HepG2 (cell line): ENCODE measurements around the gene LSM3. TPM values are rescaled to one million over a fixed set of nuclear protein-coding genes. Genes with fewer than 3 reads are reported as not detected.

Experiments used
- ATAC-seq: fragments of 200-7000 bp; cut with Tn5 transposase; 3 replicates; pipeline ENCODE4 v1.9.1; 2020; ENCODE audit warnings: mild to moderate bottlenecking, moderate library complexity
- BruUV-seq: library from RNA; stranded (reverse); fragments of 400-500 nt; replicated peaks from 2 replicates; lab custom pipeline; 2021; lab: Mats Ljungman, UMichigan
- CTCF ChIA-PET: fragments of 300-600 bp; formaldehyde crosslinking; extraction: SDS; loops from one replicate; lab custom pipeline; 2021; ENCODE audit warnings: low total read pairs, inconsistent platforms, low intra/inter-chr PET ratio; lab: Yijun Ruan, JAX
- POLR2A ChIA-PET: fragments of 350-600 bp; sonication (Branson Sonifier 250); formaldehyde crosslinking; loops from one replicate; lab custom pipeline; 2020; ENCODE audit warnings: antibody characterized with exemption, inconsistent platforms; lab: Yijun Ruan, JAX
- DNase-seq: peaks from one replicate; pipeline ENCODE4 v3.0.0-alpha.2; 2015; ENCODE audit warnings: low spot score
- FAIRE-seq: peaks from 3 replicates; lab custom pipeline; 2011; peaks lifted over from hg19 to GRCh38; lab: Jason Lieb, UNC
- H2AFZ ChIP-seq: one replicate; pipeline ENCODE4 v1.6.1; 2011; ENCODE audit warnings: low read length, inconsistent platforms
- H3K27ac ChIP-seq: fragments of 300-600 bp; 3 replicates; pipeline ENCODE4 v1.8.0; 2011; ENCODE audit warnings: mixed run types, mild to moderate bottlenecking, mixed read lengths, low read length, inconsistent platforms; ENCODE audit not compliant: insufficient read depth; ENCODE audit errors: extremely low read length
- H3K27me3 ChIP-seq, 2 experiments: fragments of 200-600 bp in 1 of 2; 2 replicates in 1 of 2; 3 replicates in 1 of 2; pipeline versions ENCODE4 v1.6.0 to v1.8.0; 2011; ENCODE audit warnings: low read length in 2 of 2, mild to moderate bottlenecking in 2 of 2, moderate library complexity in 2 of 2, inconsistent platforms in 1 of 2; ENCODE audit not compliant: insufficient read depth in 2 of 2, control insufficient read depth in 1 of 2
- H3K36me3 ChIP-seq, 2 experiments: fragments of 200-600 bp in 1 of 2; replicated peaks in 1 of 2; 2 replicates in 1 of 2; 3 replicates in 1 of 2; pipeline versions ENCODE4 v1.5.1 to v1.8.0; 2011; ENCODE audit warnings: low read length in 2 of 2, inconsistent platforms in 1 of 2; ENCODE audit not compliant: insufficient read depth in 2 of 2, control insufficient read depth in 1 of 2
- H3K4me1 ChIP-seq: 2 replicates; pipeline ENCODE4 v1.5.1; 2012; ENCODE audit warnings: low read length, inconsistent platforms; ENCODE audit not compliant: insufficient read depth
- H3K4me2 ChIP-seq: 2 replicates; pipeline ENCODE4 v1.6.0; 2011; ENCODE audit warnings: low read depth, low read length, inconsistent platforms
- H3K4me3 ChIP-seq, 3 experiments: fragments of 200-600 bp in 1 of 3; sonication (generic), shearing (Covaris generic) in 1 of 3; replicated peaks in 1 of 3; 2 replicates each; pipeline ENCODE4 v1.5.1; 2011 to 2016; ENCODE audit warnings: low read length in 3 of 3, inconsistent platforms in 2 of 3, low read depth in 2 of 3, mild to moderate bottlenecking in 2 of 3, control low read depth in 1 of 3, mixed read lengths in 1 of 3; ENCODE audit not compliant: insufficient read depth in 1 of 3
- H3K79me2 ChIP-seq: one replicate; pipeline ENCODE4 v1.6.1; 2011; ENCODE audit warnings: low read length, inconsistent platforms; ENCODE audit not compliant: insufficient read depth
- H3K9ac ChIP-seq: 2 replicates; pipeline ENCODE4 v1.6.0; 2011; ENCODE audit warnings: mild to moderate bottlenecking, low read depth, low read length, inconsistent platforms; ENCODE audit not compliant: insufficient read depth
- H3K9me3 ChIP-seq: 2 replicates; pipeline ENCODE4 v1.5.1; 2012; ENCODE audit warnings: mild to moderate bottlenecking, low read length
- H4K20me1 ChIP-seq: 2 replicates; pipeline ENCODE4 v1.6.0; 2011; ENCODE audit warnings: inconsistent platforms, mild to moderate bottlenecking, low read length, moderate library complexity; ENCODE audit not compliant: insufficient read depth
- AGO2 ChIP-seq: fragments of 200-400 bp; formaldehyde crosslinking; optimal IDR thresholded peaks from 2 replicates; pipeline ENCODE3; 2017; ENCODE audit warnings: mild to moderate bottlenecking, low read depth, low read length, moderate library complexity
- ATF7-NPFF ChIP-seq: sonication (generic); formaldehyde crosslinking; IDR thresholded peaks from 2 replicates; pipeline ENCODE4 v1.8.1; 2023; ENCODE audit warnings: mild to moderate bottlenecking, low read depth, missing genetic modification reagents, moderate library complexity
- ZNF382 ChIP-seq: sonication (generic); formaldehyde crosslinking; IDR thresholded peaks from 2 replicates; pipeline ENCODE4 v1.5.0; 2020; ENCODE audit warnings: missing genetic modification reagents, mild to moderate bottlenecking, borderline replicate concordance
- ZNF782 ChIP-seq: sonication (generic); formaldehyde crosslinking; IDR thresholded peaks from 2 replicates; pipeline ENCODE4 v1.4.0; 2020; ENCODE audit warnings: missing genetic modification reagents, mild to moderate bottlenecking, borderline replicate concordance
- WGBS: methylation state at CpG from one replicate; pipeline ENCODE4 v1.1.6; 2017; ENCODE audit warnings: low lambda C conversion rate; 5-methylcytosine and 5-hydroxymethylcytosine counted together
- in situ Hi-C: cut with HindIII; loops from 2 replicates; pipeline ENCODE4 v1.10.0; 2017; ENCODE audit warnings: low pct_unique_long_range_greater_than_20kb; ENCODE audit not compliant: extremely low pct_ligation_motif_present
- intact Hi-C: fragments of 100-400 bp; cut with micrococcal nuclease; formaldehyde crosslinking; loops from one replicate; pipeline ENCODE4 v1.10.0; 2022; ENCODE audit not compliant: unreplicated experiment
- polyA plus RNA-seq, 8 experiments: library from polyadenylated mRNA; depleted of rRNA in 3 of 8; stranded (reverse) in 7 of 8; unstranded in 1 of 8; fragments of >200 nt; fragmentation: Illumina TruSeq in 4 of 8; extraction: Trizol in 4 of 8; gene quantifications; 2 replicates each; pipeline versions ENCODE4 v1.2.1 to v1.2.3, GENCODE V29; 2011 to 2016; ENCODE audit warnings: low read depth in 4 of 8, missing spikeins in 1 of 8, mixed read lengths in 1 of 8; ENCODE audit not compliant: insufficient read depth in 1 of 8
- total RNA-seq, 5 experiments: library from RNA; depleted of rRNA; stranded (reverse); fragments of >200 nt; fragmentation: Illumina TruSeq; extraction: Trizol; gene quantifications; 2 replicates each; pipeline ENCODE4 v1.2.3, GENCODE V29; 2016; ENCODE audit warnings: low read depth in 1 of 5

Gene LSM3
- total and polyA plus RNA-seq, 2 of the 13 experiments (the other 11 are each of a cell fraction or from before 2014, with no cell fraction given), result 5.1 to 19.4 TPM

- H3K27ac ChIP-seq, result peak overlapping the region; percentile 96
- H4K20me1 ChIP-seq, result no peaks in the 10 kb centered on the region; the same call in 1 of the 2 replicates
- ATAC-seq (no peak), DNase-seq (no peak), FAIRE-seq (no peak)
- H3K4me3 ChIP-seq, result no peak overlapping the region
- H3K36me3 ChIP-seq, result peaks cover 15 to 45% of the 10 kb centered on the region in 2 experiments; a peak in 4 of 5 replicates
- TF ChIP-seq ATF7-NPFF (CRISPR knock-in tag) (0 out of 2 replicates have a peak, but pooled peaks have one; percentile 34), ZNF382 (no peak)
- H3K79me2 ChIP-seq, result no peaks in the 10 kb centered on the region
- H2AFZ ChIP-seq, result no peak overlapping the region
- no peaks in the 10 kb centered on the region for H3K9me3 ChIP-seq
- BruUV-seq, result no TSS peak
- peaks cover 20% of the 10 kb centered on the region for H3K4me1 ChIP-seq
- WGBS, result 93% methylated on average over 7 of the region's 10 CpGs
- CTCF ChIA-PET, result interaction anchor here (1.7 kb wide), 1 partner anchor 249 kb away, joined by 3 read pairs; no protein-coding TSS in a partner anchor
- in situ Hi-C loops (no loop called here), intact Hi-C loops (no loop called here)
- POLR2A ChIA-PET, result interaction anchor here (1.2 to 4.4 kb wide), 4 partner anchors 11 to 33 kb away, joined by 3 to 30 read pairs (median 12); partner anchors contain the start of genes CHCHD4, LSM3, TMEM43 and XPC
- no peak overlapping the region for H3K4me2 ChIP-seq
- H3K9ac ChIP-seq, result no peak overlapping the region
- no peaks in the 10 kb centered on the region for H3K27me3 ChIP-seq
These were observed 32.8 kb upstream of the LSM3 start for GRCh38 chr3:14145670-14146380.

- TF ChIP-seq AGO2 (peak; percentile 52), ZNF782 (CRISPR knock-in tag) (no peak)
- Histone ChIP-seq H3K27me3 (no peaks in the 10 kb centered on the region), H3K36me3 (peaks cover 18 to 38% of the 10 kb centered on the region in 2 experiments; a peak in 4 of 5 replicates), H3K27ac (no peak overlapping the region), H3K79me2 (no peaks in the 10 kb centered on the region), H3K9me3 (no peaks in the 10 kb centered on the region), H4K20me1 (no peaks in the 10 kb centered on the region; the same call in 1 of the 2 replicates), H3K4me1 (peaks cover 20% of the 10 kb centered on the region), H3K4me2 (no peak overlapping the region), H3K9ac (no peak overlapping the region), H2AFZ (no peak overlapping the region), H3K4me3 (no peak overlapping the region)
- POLR2A ChIA-PET, result interaction anchor here (3.2 to 4.4 kb wide), 2 partner anchors 21 to 32 kb away, joined by 21 to 30 read pairs; partner anchors contain the start of genes CHCHD4, LSM3, TMEM43 and XPC
- CTCF ChIA-PET, result no interaction called here
- DNase-seq (no peak), ATAC-seq (no peak), FAIRE-seq (no peak)
- intact Hi-C loops (no loop called here), in situ Hi-C loops (no loop called here)
- BruUV-seq, result no TSS peak
- 95% methylated on average over 7 of the region's 10 CpGs for WGBS
These were observed 32.1 kb upstream of the LSM3 start for GRCh38 chr3:14146381-14147065.
